Activated B cell treated with CpG ODN at 0.5 μM for 24 hours (primary cell): ENCODE data around the gene MVD. TPM values are rescaled to one million over a fixed set of nuclear protein-coding genes. Genes with fewer than 3 reads are reported as not detected.

Experiments used
- ATAC-seq: fragments of 200-7000 bp; cut with Tn5 transposase; one replicate; pipeline ENCODE4 v1.10.0; 2021; ENCODE audit warnings: low read depth, mild to moderate bottlenecking, moderate library complexity
- CTCF ChIA-PET: fragments of 350-600 bp; sonication (Branson Sonifier 250); formaldehyde crosslinking; loops from one replicate; lab custom pipeline; 2021; ENCODE audit warnings: antibody characterized with exemption; lab: Charles Lee
- POLR2A ChIA-PET: fragments of 350-600 bp; sonication (Branson Sonifier 250); formaldehyde crosslinking; loops from one replicate; lab custom pipeline; 2021; ENCODE audit warnings: antibody characterized with exemption; lab: Charles Lee
- DNase-seq: peaks from one replicate; pipeline ENCODE4 v3.0.0; 2022
- H3K27ac Mint-ChIP-seq: one replicate; pipeline ENCODE4 v1.8.0; 2020; ENCODE audit warnings: mixed read lengths
- H3K27me3 Mint-ChIP-seq: one replicate; pipeline ENCODE4 v1.8.0; 2021; ENCODE audit warnings: mixed read lengths
- H3K36me3 Mint-ChIP-seq: one replicate; pipeline ENCODE4 v1.8.0; 2021; ENCODE audit warnings: low read depth, mixed read lengths
- H3K4me1 Mint-ChIP-seq: one replicate; pipeline ENCODE4 v1.8.0; 2021; ENCODE audit warnings: mixed read lengths
- H3K4me3 Mint-ChIP-seq: one replicate; pipeline ENCODE4 v1.8.0; 2020; ENCODE audit warnings: mild to moderate bottlenecking, mixed read lengths
- H3K9me3 Mint-ChIP-seq: one replicate; pipeline ENCODE4 v1.8.0; 2020; ENCODE audit warnings: mixed read lengths
- CTCF ChIP-seq: fragments of 200-600 bp; IDR thresholded peaks from one replicate; pipeline ENCODE4 v1.8.0; 2022; ENCODE audit warnings: antibody characterized with exemption, mild to moderate bottlenecking
- intact Hi-C: fragments of 100-400 bp; cut with micrococcal nuclease; formaldehyde crosslinking; loops from one replicate; pipeline ENCODE4 v1.15.1; 2024
- total RNA-seq: library from RNA; stranded (reverse); gene quantifications from 2 replicates; pipeline ENCODE4 v1.2.3, GENCODE V29; 2022

MVD gene
- 115 and 140 TPM in 2 replicates for total RNA-seq

GRCh38 chr16:88662843-88663606 is at the start of gene MVD:
MVD (minus strand) TSS chr16:88663091; CDS start chr16:88663080, 11 bp downstream.
- CTCF ChIA-PET, result no interaction called here
- no peaks in the 10 kb centered on the region for H3K27me3 Mint-ChIP-seq
- POLR2A ChIA-PET, result interaction anchor here (0.5 to 3.5 kb wide), 14 partner anchors 9 to 163 kb away, joined by 3 to 32 read pairs (median 5); partner anchors contain the start of genes APRT, CTU2, CYBA and RNF166
- H3K4me3 Mint-ChIP-seq, result peak within 1 kb of the TSS; percentile 94
- peaks cover 31% of the 10 kb centered on the region for H3K4me1 Mint-ChIP-seq
- H3K27ac Mint-ChIP-seq, result peak within 1 kb of the TSS; percentile 90
- intact Hi-C loops, result loop anchor here (1.0 to 5.0 kb wide), 6 partner anchors 12 to 119 kb away; partner anchors contain the start of genes CYBA and SNAI3
- ATAC-seq (peak; percentile 94), DNase-seq (peak; percentile 89)
- H3K36me3 Mint-ChIP-seq, result peaks cover 16% of the 10 kb centered on the region
- TF ChIP-seq CTCF, result no peak
- no peaks in the 10 kb centered on the region for H3K9me3 Mint-ChIP-seq

- no peak overlapping the region for H3K27ac Mint-ChIP-seq
- POLR2A ChIA-PET, result interaction anchor here (0.6 to 0.8 kb wide), 2 partner anchors 61 to 792 kb away, joined by 3 to 4 read pairs; no protein-coding TSS in a partner anchor
- no peak for DNase-seq
- H3K27me3 Mint-ChIP-seq, result no peaks in the 10 kb centered on the region
- CTCF ChIA-PET, result no interaction called here
- H3K4me1 Mint-ChIP-seq, result peaks cover 1% of the 10 kb centered on the region
- H3K4me3 Mint-ChIP-seq, result no peak overlapping the region
- no peaks in the 10 kb centered on the region for H3K9me3 Mint-ChIP-seq
- H3K36me3 Mint-ChIP-seq, result peaks cover 28% of the 10 kb centered on the region
- no peak for TF ChIP-seq CTCF
- no peak for ATAC-seq
- intact Hi-C loops, result no loop called here
Measured at GRCh38 chr16:88712362-88712979, 49.6 kb upstream of the MVD start.

- Mint-ChIP-seq H3K9me3 (no peaks in the 10 kb centered on the region), H3K27ac (no peak overlapping the region), H3K4me1 (peaks cover 7% of the 10 kb centered on the region), H3K36me3 (peaks cover 22% of the 10 kb centered on the region), H3K4me3 (no peak overlapping the region), H3K27me3 (no peaks in the 10 kb centered on the region)
- intact Hi-C loops, result no loop called here
- DNase-seq (no peak), ATAC-seq (no peak)
- POLR2A ChIA-PET, result no interaction called here
- CTCF ChIA-PET, result no interaction called here
- TF ChIP-seq CTCF, result no peak
Measured at GRCh38 chr16:88711750-88712340, 49.0 kb upstream of the MVD start.

DNA sequence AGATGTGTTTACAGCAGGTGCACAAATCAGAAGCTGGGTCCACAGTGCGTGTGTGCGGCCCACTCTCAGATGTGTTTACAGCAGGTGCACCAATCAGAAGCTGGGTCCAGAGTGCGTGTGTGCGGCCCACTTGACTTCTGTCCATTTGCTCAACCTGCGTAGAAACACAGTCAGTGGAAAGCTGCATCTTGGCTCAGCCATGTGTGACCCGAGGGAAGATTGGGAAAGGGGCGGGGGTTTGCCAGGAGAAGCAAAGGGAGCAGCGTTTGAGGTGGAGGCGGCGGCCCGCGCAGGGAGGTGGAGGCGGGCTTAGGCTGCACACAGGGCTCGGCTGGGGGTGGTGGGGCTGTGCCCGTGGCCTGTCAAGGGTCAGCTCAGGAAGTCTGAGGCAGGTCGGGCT is 47.7 kb upstream of the MVD start:
- Mint-ChIP-seq H3K27ac (no peak overlapping the region), H3K4me1 (peaks cover 9% of the 10 kb centered on the region), H3K4me3 (no peak overlapping the region), H3K27me3 (no peaks in the 10 kb centered on the region), H3K9me3 (no peaks in the 10 kb centered on the region), H3K36me3 (peaks cover 15% of the 10 kb centered on the region)
- ChIA-PET POLR2A (interaction anchor here (0.6 kb wide), 1 partner anchor 92 kb away, joined by 3 read pairs; no protein-coding TSS in a partner anchor), CTCF (no interaction called here)
- ATAC-seq (no peak), DNase-seq (no peak)
- intact Hi-C loops, result no loop called here
- no peak for TF ChIP-seq CTCF
